Measurements from ENCODE around the gene ORAI3. TPM values are rescaled to one million over a fixed set of nuclear protein-coding genes. Genes with fewer than 3 reads are reported as not detected.

The ORAI3 gene
- total and polyA plus RNA-seq, 2 of the 13 experiments (the other 11 are each of a cell fraction or from before 2014, with no cell fraction given): 11.4 to 32.0 TPM

- TF ChIP-seq PCBP2 (optimal IDR thresholded peaks at IDR 0.05; ENCODE audit: low read depth, low read length, poor library complexity, severe bottlenecking) (no peak), RFX3 (CRISPR knock-in tag; IDR thresholded peaks at IDR 0.05) (no peak), PRDM15 (CRISPR knock-in tag; IDR thresholded peaks at IDR 0.05) (no peak), HNF4A (CRISPR knock-in tag; IDR thresholded peaks at IDR 0.05) (no peak), ZNF564 (CRISPR knock-in tag; IDR thresholded peaks at IDR 0.05) (no peak), NR3C1 (CRISPR knock-in tag; IDR thresholded peaks at IDR 0.05) (no peak), ZNF24 (IDR thresholded peaks at IDR 0.05) (no peak), NR2F1 (CRISPR knock-in tag; IDR thresholded peaks at IDR 0.05) (no peak), MXI1 (IDR thresholded peaks at IDR 0.05; ENCODE audit: borderline replicate concordance, low read depth, low read length) (peak; percentile 81; the same call in 1 of the 3 replicates), ZSCAN31 (CRISPR knock-in tag; IDR thresholded peaks at IDR 0.05; ENCODE audit: low read depth) (peak; percentile 16; the same call in 1 of the 2 replicates), ZNF710 (CRISPR knock-in tag; IDR thresholded peaks at IDR 0.05; ENCODE audit: borderline replicate concordance) (peak; percentile 11; the same call in 1 of the 2 replicates), ZNF788 (CRISPR knock-in tag; IDR thresholded peaks at IDR 0.05; ENCODE audit: borderline replicate concordance) (no peak), ZNF335 (CRISPR knock-in tag; IDR thresholded peaks at IDR 0.05) (no peak), PTBP1 (IDR thresholded peaks at IDR 0.05; ENCODE audit: low read depth, low read length, poor library complexity, severe bottlenecking) (no peak), SATB2 (CRISPR knock-in tag; IDR thresholded peaks at IDR 0.05) (no peak), MEIS2 (CRISPR knock-in tag; IDR thresholded peaks at IDR 0.05) (no peak), GZF1 (CRISPR knock-in tag; IDR thresholded peaks at IDR 0.05) (no peak), ZNF260 (CRISPR knock-in tag; IDR thresholded peaks at IDR 0.05; ENCODE audit: borderline replicate concordance, low read depth) (no peak), ETS1 (CRISPR knock-in tag; IDR thresholded peaks at IDR 0.05) (no peak), SIX4 (CRISPR knock-in tag; IDR thresholded peaks at IDR 0.05) (no peak), NFKBIZ (CRISPR knock-in tag; IDR thresholded peaks at IDR 0.05) (peak; percentile 56; the same call in 1 of the 2 replicates), HIC2 (CRISPR knock-in tag; IDR thresholded peaks at IDR 0.05; ENCODE audit: low read depth) (peak; percentile 14; the same call in 1 of the 2 replicates), ZNF660 (CRISPR knock-in tag; IDR thresholded peaks at IDR 0.05; ENCODE audit: borderline replicate concordance, low read depth) (no peak)
These were observed 25.8 kb upstream of the ORAI3 start (continued) for GRCh38 chr16:30922960-30923535.
